GM19397 (cell line): Measurements from ENCODE around the gene KCND2.

Experiments
- ATAC-seq: cut with Tn5 transposase; IDR thresholded peaks from one replicate; pipeline ENCODE4 v1.9.1; 2021; ENCODE audit warnings: mild to moderate bottlenecking, moderate library complexity; ENCODE audit not compliant: unreplicated experiment

The KCND2 gene

DNA sequence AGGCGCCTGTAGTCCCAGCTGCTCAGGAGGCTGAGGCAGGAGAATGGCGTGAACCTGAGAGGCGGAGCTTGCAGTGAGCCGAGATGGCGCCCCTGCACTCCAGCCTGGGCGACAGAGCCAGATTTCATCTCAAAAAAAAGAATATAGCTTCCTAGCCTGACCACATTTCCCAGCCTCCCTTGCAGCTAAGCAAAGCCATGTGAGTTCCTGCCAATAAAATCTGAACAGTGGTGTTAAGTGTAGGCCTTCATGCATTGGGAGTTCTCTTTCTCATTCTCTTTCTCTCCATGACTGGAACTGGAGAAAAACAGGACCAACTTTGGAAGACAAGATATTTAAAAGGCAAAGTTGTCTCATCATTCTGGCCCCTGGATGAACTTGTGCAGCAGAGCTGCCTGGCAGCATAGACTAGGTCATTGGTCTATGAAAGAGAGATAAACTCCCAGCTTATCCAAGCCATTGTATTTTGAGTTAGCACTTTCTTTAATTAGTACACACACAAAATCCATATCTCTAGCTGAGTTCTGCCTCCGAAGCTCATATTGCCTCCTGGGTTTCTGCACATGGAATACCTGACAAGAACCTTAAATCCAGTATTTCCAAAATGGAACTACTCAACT is 524.2 kb downstream of the KCND2 start:
- no peak for ATAC-seq

DNA sequence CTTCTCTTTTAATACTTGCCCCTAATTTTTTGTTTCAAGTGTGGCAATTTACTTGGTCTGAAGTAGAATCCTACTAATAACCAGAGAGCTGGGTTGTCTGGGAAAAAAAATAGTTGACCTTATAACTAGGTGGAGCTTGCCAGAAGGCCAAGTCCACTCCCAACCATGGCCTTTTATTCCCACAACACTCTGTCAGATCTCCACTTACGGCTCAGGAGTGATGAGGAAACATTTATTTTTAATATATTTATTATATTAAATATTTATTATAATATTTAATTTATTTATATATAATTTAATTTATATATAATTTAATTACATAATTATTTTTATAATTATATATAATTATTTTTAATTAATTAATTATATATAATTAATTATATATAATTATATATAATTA is 526.2 kb downstream of the KCND2 start:
- ATAC-seq, result no peak
